Progenitor cell of endocrine pancreas (in vitro differentiated cells): ENCODE data around the gene E2F1. TPM values are rescaled to one million over a fixed set of nuclear protein-coding genes. Genes with fewer than 3 reads are reported as not detected.
A peak's percentile ranks its signal among the peaks of the same experiment; 100 is the strongest.

Source experiments
- DNase-seq: peaks from one replicate; pipeline ENCODE4 v3.0.0; 2021; ENCODE audit warnings: low spot score; ENCODE audit not compliant: unreplicated experiment
- H3K27ac Mint-ChIP-seq: 2 replicates; pipeline ENCODE4 v1.8.0; 2021; ENCODE audit warnings: mild to moderate bottlenecking, moderate library complexity, mixed read lengths
- H3K27me3 Mint-ChIP-seq: 2 replicates; pipeline ENCODE4 v1.8.0; 2021; ENCODE audit warnings: mixed read lengths
- H3K36me3 Mint-ChIP-seq: 2 replicates; pipeline ENCODE4 v1.8.0; 2022; ENCODE audit warnings: mixed read lengths; ENCODE audit not compliant: insufficient read depth
- H3K4me1 Mint-ChIP-seq: 2 replicates; pipeline ENCODE4 v1.8.0; 2021; ENCODE audit warnings: low read depth, mixed read lengths
- H3K4me3 Mint-ChIP-seq: 2 replicates; pipeline ENCODE4 v1.8.0; 2021; ENCODE audit warnings: low read depth, mild to moderate bottlenecking, moderate library complexity, mixed read lengths
- H3K9me3 Mint-ChIP-seq: 2 replicates; pipeline ENCODE4 v1.8.0; 2021; ENCODE audit warnings: low read depth, mixed read lengths
- CTCF ChIP-seq: fragments of 200-600 bp; sonication (generic); IDR thresholded peaks from one replicate; pipeline ENCODE4 v1.5.0; 2021; ENCODE audit warnings: antibody characterized with exemption, mild to moderate bottlenecking; ENCODE audit not compliant: unreplicated experiment
- long read RNA-seq: library from polyadenylated mRNA; unstranded; transcript quantifications from one replicate; pipeline ENCODE4 v2.0.0, GENCODE V29; 2020
- total RNA-seq: library from RNA; stranded (reverse); gene quantifications from 2 replicates; pipeline ENCODE4 v1.2.1, GENCODE V29; 2021

E2F1 gene
- 26.2 and 26.5 TPM in 2 replicates for total RNA-seq
- long read RNA-seq, partial matches to known transcripts: 0 of 2 reads
- long read RNA-seq, other reads (novel, unspliced or antisense): 1 of 2 reads

GRCh38 chr20:33686100-33686983, at the start of gene E2F1:
Gene E2F1, minus strand, starts transcription at chr20:33686385. Its CDS starts 121 bp downstream, at chr20:33686264.
- peak; percentile 53 for TF ChIP-seq CTCF
- H3K27me3 Mint-ChIP-seq: no peaks in the 10 kb centered on the region
- DNase-seq: peak; percentile 100
- H3K27ac Mint-ChIP-seq: peak within 1 kb of the TSS; percentile 80
- H3K9me3 Mint-ChIP-seq: no peaks in the 10 kb centered on the region
- peak within 1 kb of the TSS; percentile 77 for H3K4me3 Mint-ChIP-seq
- peaks cover 17% of the 10 kb centered on the region for H3K4me1 Mint-ChIP-seq
- peaks cover 2% of the 10 kb centered on the region for H3K36me3 Mint-ChIP-seq

GRCh38 chr20:33733654-33734576, 47.7 kb upstream of the E2F1 start:
- Mint-ChIP-seq H3K4me1 (peaks cover 21% of the 10 kb centered on the region), H3K36me3 (peaks cover 21% of the 10 kb centered on the region), H3K27ac (peak overlapping the region; percentile 36), H3K9me3 (peaks cover 22% of the 10 kb centered on the region), H3K4me3 (peak overlapping the region; percentile 14), H3K27me3 (no peaks in the 10 kb centered on the region)
- no peak for DNase-seq
- TF ChIP-seq CTCF: no peak

- no peaks in the 10 kb centered on the region for H3K27me3 Mint-ChIP-seq
- peak; percentile 19 for TF ChIP-seq CTCF
- H3K27ac Mint-ChIP-seq: peak overlapping the region; percentile 94
- H3K36me3 Mint-ChIP-seq: peaks cover 17% of the 10 kb centered on the region
- peaks cover 15% of the 10 kb centered on the region for H3K9me3 Mint-ChIP-seq
- no peak for DNase-seq
- H3K4me1 Mint-ChIP-seq: peaks cover 21% of the 10 kb centered on the region
- peak overlapping the region; percentile 75 for H3K4me3 Mint-ChIP-seq
Observed at GRCh38 chr20:33732166-33732970, 46.2 kb upstream of the E2F1 start.

- H3K36me3 Mint-ChIP-seq: peaks cover 14% of the 10 kb centered on the region
- H3K27me3 Mint-ChIP-seq: peaks cover 3% of the 10 kb centered on the region
- peak; percentile 96 for DNase-seq
- peak within 1 kb of the TSS; percentile 75 for H3K4me3 Mint-ChIP-seq
- H3K4me1 Mint-ChIP-seq: peaks cover 21% of the 10 kb centered on the region
- H3K9me3 Mint-ChIP-seq: peaks cover 11% of the 10 kb centered on the region
- TF ChIP-seq CTCF: peak; percentile 99
- H3K27ac Mint-ChIP-seq: peak within 1 kb of the TSS; percentile 94
Observed at GRCh38 chr20:33731693-33732165, 45.5 kb upstream of the E2F1 start, which contains the start of gene ZNF341. Gene ZNF341, plus strand, starts transcription at chr20:33731996. Its CDS starts 26 bp downstream, at chr20:33732022.
